AG04450 (cell line): ENCODE results near the gene CIB4. TPM values are rescaled to one million over a fixed set of nuclear protein-coding genes. Genes with fewer than 3 reads are reported as not detected.

Experiments
- CTCF ChIA-PET: fragments of 300-600, 350-600 bp; formaldehyde crosslinking; extraction: SDS; loops from one replicate; lab custom pipeline; 2022; ENCODE audit warnings: antibody characterized with exemption, inconsistent platforms; lab: Charles Lee
- POLR2A ChIA-PET: fragments of 350-600 bp; formaldehyde crosslinking; extraction: SDS; loops from one replicate; lab custom pipeline; 2021; ENCODE audit warnings: antibody characterized with exemption, inconsistent platforms; lab: Yijun Ruan, JAX
- DNase-seq: peaks from one replicate; pipeline ENCODE4 v3.0.0-alpha.2; 2011; ENCODE audit warnings: low read depth, low spot score
- H3K27ac ChIP-seq: one replicate; pipeline ENCODE4 v1.5.1; 2012; ENCODE audit warnings: low read depth, low read length, control low read depth
- H3K27me3 ChIP-seq: one replicate; pipeline ENCODE4 v1.6.0; 2012; ENCODE audit warnings: low read length; ENCODE audit not compliant: control insufficient read depth, insufficient read depth
- H3K4me3 ChIP-seq: 2 replicates; pipeline ENCODE4 v1.5.1; 2011; ENCODE audit warnings: mild to moderate bottlenecking, low read depth, low read length, control low read depth
- H3K9me3 ChIP-seq: 2 replicates; pipeline ENCODE4 v1.5.1; 2012; ENCODE audit warnings: low read length; ENCODE audit not compliant: control insufficient read depth, insufficient read depth
- CTCF ChIP-seq: IDR thresholded peaks from 2 replicates; pipeline ENCODE4 v1.5.1; 2011; ENCODE audit warnings: low read depth, low read length, control low read depth, inconsistent platforms
- polyA plus RNA-seq: library from polyadenylated mRNA; depleted of rRNA; stranded (reverse); fragments of >200 nt; gene quantifications from 2 replicates; pipeline ENCODE4 v1.2.3, GENCODE V29; 2011

Gene CIB4
- polyA plus RNA-seq, 1 experiment, result not detected

- Histone ChIP-seq H3K9me3 (no peaks in the 10 kb centered on the region; the same call in 1 of the 2 replicates), H3K27me3 (peaks cover 21% of the 10 kb centered on the region), H3K4me3 (no peak overlapping the region), H3K27ac (no peak overlapping the region)
- TF ChIP-seq CTCF, result no peak
- ChIA-PET CTCF (interaction anchor here (2.6 kb wide), 1 partner anchor 35 kb away, joined by 10 read pairs; no protein-coding TSS in a partner anchor), POLR2A (no interaction called here)
- DNase-seq, result no peak
Measured at GRCh38 chr2:26542676-26543505, 98.3 kb downstream of the CIB4 start.

- no peak for TF ChIP-seq CTCF
- Histone ChIP-seq H3K4me3 (no peak overlapping the region), H3K27ac (no peak overlapping the region), H3K9me3 (no peaks in the 10 kb centered on the region; the same call in 1 of the 2 replicates), H3K27me3 (peaks cover 20% of the 10 kb centered on the region)
- ChIA-PET POLR2A (no interaction called here), CTCF (interaction anchor here (2.6 kb wide), 1 partner anchor 36 kb away, joined by 10 read pairs; no protein-coding TSS in a partner anchor)
- DNase-seq, result no peak
Measured at GRCh38 chr2:26542194-26542455, 99.0 kb downstream of the CIB4 start.

GRCh38 chr2:26541401-26542193 is 99.6 kb downstream of the CIB4 start:
- no peak overlapping the region for H3K27ac ChIP-seq
- ChIA-PET CTCF (interaction anchor here (2.6 kb wide), 1 partner anchor 36 kb away, joined by 10 read pairs; no protein-coding TSS in a partner anchor), POLR2A (no interaction called here)
- H3K27me3 ChIP-seq, result peaks cover 22% of the 10 kb centered on the region
- H3K4me3 ChIP-seq, result no peak overlapping the region
- H3K9me3 ChIP-seq, result no peaks in the 10 kb centered on the region; the same call in 1 of the 2 replicates
- TF ChIP-seq CTCF, result no peak
- DNase-seq, result no peak

- no peak overlapping the region for H3K4me3 ChIP-seq
- peaks cover 27% of the 10 kb centered on the region for H3K27me3 ChIP-seq
- ChIA-PET CTCF (interaction anchor here (2.6 kb wide), 1 partner anchor 37 kb away, joined by 10 read pairs; no protein-coding TSS in a partner anchor), POLR2A (no interaction called here)
- TF ChIP-seq CTCF, result no peak
- DNase-seq, result no peak
- H3K9me3 ChIP-seq, result no peaks in the 10 kb centered on the region; the same call in 1 of the 2 replicates
- no peak overlapping the region for H3K27ac ChIP-seq
Measured at GRCh38 chr2:26540961-26541360, 100.2 kb downstream of the CIB4 start.
